ENCODE data around the gene PIK3C2G. TPM values are rescaled to one million over a fixed set of nuclear protein-coding genes. Genes with fewer than 3 reads are reported as not detected.

Gene PIK3C2G
- total RNA-seq, 4 donors from 2014 or later, result 23.6 to 80.5 (median 37.1) TPM

- 69% methylated on average over 2 of the region's 2 CpGs for WGBS
Observed at GRCh38 chr12:18414671-18415070, 153.4 kb downstream of the PIK3C2G start.

DNA sequence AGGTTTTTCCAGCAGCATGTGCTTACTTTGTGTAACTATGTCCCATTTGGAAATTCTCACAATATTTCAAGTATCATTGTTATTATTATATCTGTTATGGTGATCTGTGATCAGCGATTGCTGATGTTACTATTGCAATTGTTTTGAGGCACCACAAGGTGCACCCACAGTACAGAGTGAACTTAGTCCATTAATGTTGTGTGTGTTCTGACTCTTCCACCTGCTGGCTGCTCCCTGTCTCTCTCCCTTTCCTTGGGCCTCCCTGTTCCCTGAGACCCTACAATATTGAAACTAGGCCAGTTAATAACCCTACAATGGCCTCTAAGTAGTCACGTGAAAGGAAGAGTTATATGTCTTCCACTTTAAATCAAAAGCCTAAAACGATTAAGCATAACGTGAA is 153.9 kb downstream of the PIK3C2G start:
- Histone ChIP-seq H3K9me3 (no peaks in the 10 kb centered on the region), H3K4me3 (no peak overlapping the region), H3K27ac (no peak overlapping the region), H3K4me1 (no peaks in the 10 kb centered on the region), H3K27me3 (no peaks in the 10 kb centered on the region), H3K36me3 (no peaks in the 10 kb centered on the region)
- no peak for TF ChIP-seq CTCF (IDR thresholded peaks at IDR 0.05)
- TF ChIP-seq POLR2A (IDR thresholded peaks at IDR 0.05), result no peak
- no peak for TF ChIP-seq EP300 (IDR thresholded peaks at IDR 0.05)
- no peak for TF ChIP-seq POLR2AphosphoS5 (IDR thresholded peaks at IDR 0.05)
- 64% methylated on average over 4 of the region's 4 CpGs for WGBS
- DNase-seq (ENCODE audit: low spot score in 2 of 2), result no peak

More at GRCh38 chr12:18414671-18415070, 153.4 kb downstream of the PIK3C2G start:
- H3K36me3 ChIP-seq, result no peaks in the 10 kb centered on the region
- no peaks in the 10 kb centered on the region for H3K9me3 ChIP-seq
- no peaks in the 10 kb centered on the region for H3K4me1 ChIP-seq
- H3K27ac ChIP-seq, result no peak overlapping the region
- H3K4me3 ChIP-seq, result no peak overlapping the region
- TF ChIP-seq EP300 (IDR thresholded peaks at IDR 0.05), result no peak
- no peak for TF ChIP-seq POLR2AphosphoS5 (IDR thresholded peaks at IDR 0.05)
- no peak for TF ChIP-seq CTCF (IDR thresholded peaks at IDR 0.05)
- no peak for TF ChIP-seq POLR2A (IDR thresholded peaks at IDR 0.05)
- no peak for DNase-seq (ENCODE audit: low spot score in 2 of 2)
- no peaks in the 10 kb centered on the region for H3K27me3 ChIP-seq

- Histone ChIP-seq H3K36me3 (no peaks in the 10 kb centered on the region), H3K4me3 (no peak overlapping the region), H3K27ac (no peak overlapping the region), H3K4me1 (no peaks in the 10 kb centered on the region), H3K27me3 (no peaks in the 10 kb centered on the region), H3K9me3 (no peaks in the 10 kb centered on the region)
- TF ChIP-seq POLR2A (IDR thresholded peaks at IDR 0.05) (no peak), CTCF (IDR thresholded peaks at IDR 0.05) (no peak), POLR2AphosphoS5 (IDR thresholded peaks at IDR 0.05) (no peak), EP300 (IDR thresholded peaks at IDR 0.05) (no peak)
- DNase-seq (ENCODE audit: low spot score in 2 of 2), result no peak
- 82% methylated on average over 2 of the region's 2 CpGs for WGBS
Observed at GRCh38 chr12:18416412-18416811, 155.1 kb downstream of the PIK3C2G start.

- H3K4me3 ChIP-seq, result no peak overlapping the region
- TF ChIP-seq POLR2A (IDR thresholded peaks at IDR 0.05), result no peak
- no peak for TF ChIP-seq EP300 (IDR thresholded peaks at IDR 0.05)
- TF ChIP-seq POLR2AphosphoS5 (IDR thresholded peaks at IDR 0.05), result no peak
- no peak for TF ChIP-seq CTCF (IDR thresholded peaks at IDR 0.05)
- no peak for DNase-seq (ENCODE audit: low spot score in 2 of 2)
- 86% methylated on average over 4 of the region's 4 CpGs for WGBS
- H3K9me3 ChIP-seq, result no peaks in the 10 kb centered on the region
- H3K27ac ChIP-seq, result no peak overlapping the region
- no peaks in the 10 kb centered on the region for H3K36me3 ChIP-seq
- H3K4me1 ChIP-seq, result no peaks in the 10 kb centered on the region
- no peaks in the 10 kb centered on the region for H3K27me3 ChIP-seq
Observed at GRCh38 chr12:18419311-18419710, 158.0 kb downstream of the PIK3C2G start.

DNA sequence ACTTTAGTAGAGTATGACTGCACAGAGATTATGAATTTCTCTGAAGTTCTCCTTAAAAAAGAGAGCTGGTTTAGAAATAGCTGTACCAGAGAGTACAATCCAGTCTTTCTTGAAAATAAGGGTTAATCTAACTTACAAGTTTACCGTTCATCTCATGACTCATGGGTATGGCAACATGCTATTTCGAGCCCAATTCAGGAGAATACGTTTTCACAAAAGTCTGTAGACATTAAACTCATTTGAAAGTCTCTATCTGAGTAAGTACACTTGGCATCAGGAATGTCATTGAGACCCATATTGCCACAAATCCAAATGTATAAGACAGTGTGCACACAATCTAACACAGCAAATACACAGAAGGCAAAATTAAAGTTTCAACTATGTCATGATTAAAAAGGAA is 160.5 kb downstream of the PIK3C2G start:
- Histone ChIP-seq H3K27me3 (no peaks in the 10 kb centered on the region), H3K36me3 (no peaks in the 10 kb centered on the region), H3K9me3 (no peaks in the 10 kb centered on the region), H3K27ac (no peak overlapping the region), H3K4me1 (no peaks in the 10 kb centered on the region), H3K4me3 (no peak overlapping the region)
- TF ChIP-seq EP300 (IDR thresholded peaks at IDR 0.05), result no peak
- TF ChIP-seq CTCF (IDR thresholded peaks at IDR 0.05), result no peak
- no peak for TF ChIP-seq POLR2AphosphoS5 (IDR thresholded peaks at IDR 0.05)
- no peak for TF ChIP-seq POLR2A (IDR thresholded peaks at IDR 0.05)
- WGBS, result 42% methylated on average over 3 of the region's 3 CpGs
- no peak for DNase-seq (ENCODE audit: low spot score in 2 of 2)
